Stimulated activated CD8-positive, alpha-beta memory T cell treated with anti-CD3 and anti-CD28 coated beads, Interleukin-12 subunit alpha, Interleukin-12 subunit beta, amount 100 ng/mL, for 4 hours (primary cell): Measurements from ENCODE around the gene PHF21A.

Experiments
- DNase-seq: peaks from one replicate; pipeline ENCODE4 v3.0.0-alpha.2; 2020; ENCODE audit warnings: low read depth

The PHF21A gene

GRCh38 chr11:45933846-45934579, 187.2 kb downstream of the PHF21A start:
- DNase-seq: no peak

GRCh38 chr11:45933131-45933831, 188.0 kb downstream of the PHF21A start:
- no peak for DNase-seq

- no peak for DNase-seq
Observed at GRCh38 chr11:45932217-45932616, 189.0 kb downstream of the PHF21A start.

- no peak for DNase-seq
Observed at GRCh38 chr11:45931739-45932138, 189.5 kb downstream of the PHF21A start.

GRCh38 chr11:45930951-45931570, 190.2 kb downstream of the PHF21A start:
- DNase-seq: no peak

GRCh38 chr11:45930031-45930794, 191.0 kb downstream of the PHF21A start:
- no peak for DNase-seq

- no peak for DNase-seq
Observed at GRCh38 chr11:45929486-45930030, 191.7 kb downstream of the PHF21A start.

- DNase-seq: no peak
Observed at GRCh38 chr11:45928535-45929215, 192.6 kb downstream of the PHF21A start.

GRCh38 chr11:45927684-45928413, 193.4 kb downstream of the PHF21A start:
- no peak for DNase-seq

- no peak for DNase-seq
Observed at GRCh38 chr11:45927332-45927683, 193.9 kb downstream of the PHF21A start.

GRCh38 chr11:45926536-45927331, 194.5 kb downstream of the PHF21A start:
- DNase-seq: no peak

GRCh38 chr11:45926001-45926401, 195.3 kb downstream of the PHF21A start:
- DNase-seq: no peak

- no peak for DNase-seq
Observed at GRCh38 chr11:45925550-45925949, 195.7 kb downstream of the PHF21A start.

GRCh38 chr11:45924927-45925326, 196.3 kb downstream of the PHF21A start:
- no peak for DNase-seq

- no peak for DNase-seq
Observed at GRCh38 chr11:45924036-45924915, 197.0 kb downstream of the PHF21A start.

GRCh38 chr11:45922425-45923082, 198.7 kb downstream of the PHF21A start, which contains the start of gene LARGE2:
TSS of gene LARGE2 (plus strand) at chr11:45922656. CDS start at chr11:45922883, 227 bp downstream.
- no peak for DNase-seq

GRCh38 chr11:45921561-45922424, 199.5 kb downstream of the PHF21A start:
- no peak for DNase-seq
